Measurements from ENCODE around the gene SLC6A3.

The SLC6A3 gene

DNA sequence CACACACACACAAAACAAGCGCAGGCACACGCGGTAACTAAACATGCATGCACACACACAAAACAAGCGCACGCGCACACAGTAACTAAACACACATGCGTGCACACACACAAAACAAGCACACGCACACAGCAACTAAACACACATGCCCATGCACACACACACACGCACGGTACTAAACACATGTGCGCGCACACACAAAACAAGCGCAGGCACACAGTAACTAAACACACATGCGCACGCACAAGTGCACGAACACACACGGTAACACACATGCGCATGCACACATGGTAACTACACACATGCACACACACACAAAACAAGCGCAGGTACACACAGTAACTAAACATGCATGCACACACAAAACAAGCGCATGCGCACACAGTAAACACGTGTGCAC is 19.9 kb upstream of the SLC6A3 start:
- no peak for TF ChIP-seq POLR2AphosphoS5 (IDR thresholded peaks at IDR 0.05; ENCODE audit: low read depth, low read length)
- TF ChIP-seq SIN3A (IDR thresholded peaks at IDR 0.05; ENCODE audit: borderline replicate concordance, insufficient read depth, low read length), result no peak
- TF ChIP-seq TAF1 (IDR thresholded peaks at IDR 0.05; ENCODE audit: borderline replicate concordance, insufficient read depth, low read length), result no peak
- TF ChIP-seq FOXP2 (optimal IDR thresholded peaks at IDR 0.05; ENCODE audit: borderline replicate concordance, extremely low read depth, extremely low read length, insufficient read depth), result no peak
- TF ChIP-seq, protein P1, sequence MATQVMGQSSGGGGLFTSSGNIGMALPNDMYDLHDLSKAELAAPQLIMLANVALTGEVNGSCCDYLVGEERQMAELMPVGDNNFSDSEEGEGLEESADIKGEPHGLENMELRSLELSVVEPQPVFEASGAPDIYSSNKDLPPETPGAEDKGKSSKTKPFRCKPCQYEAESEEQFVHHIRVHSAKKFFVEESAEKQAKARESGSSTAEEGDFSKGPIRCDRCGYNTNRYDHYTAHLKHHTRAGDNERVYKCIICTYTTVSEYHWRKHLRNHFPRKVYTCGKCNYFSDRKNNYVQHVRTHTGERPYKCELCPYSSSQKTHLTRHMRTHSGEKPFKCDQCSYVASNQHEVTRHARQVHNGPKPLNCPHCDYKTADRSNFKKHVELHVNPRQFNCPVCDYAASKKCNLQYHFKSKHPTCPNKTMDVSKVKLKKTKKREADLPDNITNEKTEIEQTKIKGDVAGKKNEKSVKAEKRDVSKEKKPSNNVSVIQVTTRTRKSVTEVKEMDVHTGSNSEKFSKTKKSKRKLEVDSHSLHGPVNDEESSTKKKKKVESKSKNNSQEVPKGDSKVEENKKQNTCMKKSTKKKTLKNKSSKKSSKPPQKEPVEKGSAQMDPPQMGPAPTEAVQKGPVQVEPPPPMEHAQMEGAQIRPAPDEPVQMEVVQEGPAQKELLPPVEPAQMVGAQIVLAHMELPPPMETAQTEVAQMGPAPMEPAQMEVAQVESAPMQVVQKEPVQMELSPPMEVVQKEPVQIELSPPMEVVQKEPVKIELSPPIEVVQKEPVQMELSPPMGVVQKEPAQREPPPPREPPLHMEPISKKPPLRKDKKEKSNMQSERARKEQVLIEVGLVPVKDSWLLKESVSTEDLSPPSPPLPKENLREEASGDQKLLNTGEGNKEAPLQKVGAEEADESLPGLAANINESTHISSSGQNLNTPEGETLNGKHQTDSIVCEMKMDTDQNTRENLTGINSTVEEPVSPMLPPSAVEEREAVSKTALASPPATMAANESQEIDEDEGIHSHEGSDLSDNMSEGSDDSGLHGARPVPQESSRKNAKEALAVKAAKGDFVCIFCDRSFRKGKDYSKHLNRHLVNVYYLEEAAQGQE (IDR thresholded peaks at IDR 0.05; ENCODE audit: insufficient read depth in 1 of 2, low read depth in 2 of 2, low read length in 2 of 2), result no peak

DNA sequence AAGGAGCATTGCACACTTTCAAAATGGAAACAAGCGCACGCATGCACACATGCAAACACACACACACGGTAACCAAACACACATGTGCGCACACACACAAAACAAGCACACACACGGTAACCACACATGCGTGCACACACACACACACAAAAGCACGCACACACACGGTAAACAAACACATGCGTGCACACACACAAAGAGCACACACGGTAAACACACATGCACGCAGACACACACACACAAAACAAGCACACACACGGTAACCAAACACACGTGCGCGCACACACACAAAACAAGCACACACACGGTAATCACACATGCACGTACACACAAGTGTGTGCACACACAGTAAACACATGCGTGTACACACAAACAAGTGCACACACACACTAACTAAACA is 19.3 kb upstream of the SLC6A3 start:
- TF ChIP-seq, protein P1 (IDR thresholded peaks at IDR 0.05; ENCODE audit: insufficient read depth in 1 of 2, low read depth in 2 of 2, low read length in 2 of 2), result no peak
- TF ChIP-seq TAF1 (IDR thresholded peaks at IDR 0.05; ENCODE audit: borderline replicate concordance, insufficient read depth, low read length) (no peak), POLR2AphosphoS5 (IDR thresholded peaks at IDR 0.05; ENCODE audit: low read depth, low read length) (no peak), FOXP2 (optimal IDR thresholded peaks at IDR 0.05; ENCODE audit: borderline replicate concordance, extremely low read depth, extremely low read length, insufficient read depth) (no peak), SIN3A (IDR thresholded peaks at IDR 0.05; ENCODE audit: borderline replicate concordance, insufficient read depth, low read length) (no peak)

DNA sequence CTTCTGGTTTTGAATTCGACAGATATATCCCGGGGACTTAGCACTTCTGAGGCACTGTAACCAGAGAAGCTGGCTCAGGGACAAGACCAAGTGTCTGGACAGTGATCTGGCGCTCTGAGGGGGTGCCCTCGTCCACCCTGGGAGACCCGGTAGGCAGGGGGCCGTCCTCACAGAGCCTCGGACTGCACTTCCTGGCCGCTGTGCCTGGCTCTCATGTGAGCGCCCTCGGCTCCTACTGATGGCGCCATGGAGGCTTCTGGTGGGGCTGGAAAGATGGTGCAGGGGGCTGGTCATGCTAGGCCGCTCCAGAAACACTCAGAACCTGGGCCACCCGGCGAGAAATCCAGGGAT is 18.8 kb upstream of the SLC6A3 start:
- TF ChIP-seq POLR2AphosphoS5 (IDR thresholded peaks at IDR 0.05; ENCODE audit: low read depth, low read length), result no peak
- no peak for TF ChIP-seq SIN3A (IDR thresholded peaks at IDR 0.05; ENCODE audit: borderline replicate concordance, insufficient read depth, low read length)
- TF ChIP-seq FOXP2 (optimal IDR thresholded peaks at IDR 0.05; ENCODE audit: borderline replicate concordance, extremely low read depth, extremely low read length, insufficient read depth), result no peak
- no peak for TF ChIP-seq TAF1 (IDR thresholded peaks at IDR 0.05; ENCODE audit: borderline replicate concordance, insufficient read depth, low read length)
- TF ChIP-seq, protein P1 (IDR thresholded peaks at IDR 0.05; ENCODE audit: insufficient read depth in 1 of 2, low read depth in 2 of 2, low read length in 2 of 2), result no peak

DNA sequence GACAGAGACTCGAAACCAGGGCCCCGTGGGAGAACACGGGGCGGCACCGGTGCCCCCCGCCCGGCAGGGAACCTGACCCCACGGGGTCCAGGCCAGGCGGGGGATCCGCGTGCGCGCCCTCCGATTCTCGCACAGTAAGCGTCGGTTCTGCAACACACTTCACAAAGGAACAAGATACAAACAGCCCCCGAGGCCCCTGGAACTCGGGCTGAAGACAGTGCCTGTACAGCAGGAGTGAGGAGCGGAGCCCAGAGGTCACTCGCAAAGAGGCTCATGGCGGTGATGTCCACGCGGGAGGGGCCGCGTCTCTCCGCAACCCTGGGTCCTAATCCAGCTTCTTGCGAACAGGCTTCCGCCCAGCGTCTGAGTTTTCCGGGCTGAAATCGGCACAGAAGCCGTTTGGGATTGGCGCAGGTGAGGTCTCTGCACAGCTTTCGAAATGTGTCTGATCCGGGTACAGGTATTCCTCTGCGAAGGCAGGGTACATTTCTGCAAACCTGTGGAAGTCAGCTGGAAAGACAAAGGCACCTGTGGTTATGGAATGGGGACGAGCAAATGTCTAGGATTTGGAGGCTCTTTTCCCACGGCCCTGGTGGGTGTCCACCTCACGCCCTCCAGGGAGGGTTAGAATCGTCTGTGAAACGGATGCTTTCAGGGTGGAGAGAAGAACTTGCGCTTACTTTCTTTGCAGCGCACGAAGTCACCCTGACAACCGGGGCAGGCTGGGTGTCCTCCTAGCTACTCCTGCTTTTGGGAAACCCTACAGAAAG is 18.3 kb upstream of the SLC6A3 start:
- no peak for TF ChIP-seq TAF1 (IDR thresholded peaks at IDR 0.05; ENCODE audit: borderline replicate concordance, insufficient read depth, low read length)

DNA sequence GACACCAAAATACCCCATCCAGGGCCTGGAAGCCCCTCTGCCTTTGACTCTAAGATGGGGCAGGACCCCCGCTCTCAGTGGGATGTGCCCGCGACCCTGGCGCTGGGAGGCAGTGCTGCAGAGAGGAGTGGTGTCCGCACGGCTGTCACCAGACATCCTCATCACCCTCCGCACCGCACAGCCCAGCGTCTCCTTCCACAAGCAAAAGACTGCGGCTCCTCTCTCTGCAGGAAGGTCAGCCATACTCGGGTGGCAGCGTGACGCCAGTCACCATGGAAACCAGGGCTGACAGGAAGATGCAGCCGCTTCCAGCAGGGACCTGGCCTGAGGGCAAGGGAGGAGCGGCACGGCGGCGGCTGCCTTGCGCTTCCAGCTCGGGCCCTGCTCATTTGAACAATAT is 17.1 kb upstream of the SLC6A3 start:
- TF ChIP-seq FOXP2 (optimal IDR thresholded peaks at IDR 0.05; ENCODE audit: borderline replicate concordance, extremely low read depth, extremely low read length, insufficient read depth) (no peak), POLR2AphosphoS5 (IDR thresholded peaks at IDR 0.05; ENCODE audit: low read depth, low read length) (no peak), TAF1 (IDR thresholded peaks at IDR 0.05; ENCODE audit: borderline replicate concordance, insufficient read depth, low read length) (no peak), SIN3A (IDR thresholded peaks at IDR 0.05; ENCODE audit: borderline replicate concordance, insufficient read depth, low read length) (no peak)
- TF ChIP-seq, protein P1 (IDR thresholded peaks at IDR 0.05; ENCODE audit: insufficient read depth in 1 of 2, low read depth in 2 of 2, low read length in 2 of 2), result no peak
